A673 (cell line): ENCODE measurements around the gene MRTFA. TPM values are rescaled to one million over a fixed set of nuclear protein-coding genes. Genes with fewer than 3 reads are reported as not detected.

Experiments
- BruUV-seq: library from RNA; stranded (reverse); fragments of 400-500 nt; replicated peaks from 2 replicates; lab custom pipeline; 2021; lab: Mats Ljungman, UMichigan
- CTCF ChIA-PET: fragments of 300-600 bp; sonication (Branson Sonifier 250); formaldehyde crosslinking; loops from one replicate; lab custom pipeline; 2022; ENCODE audit warnings: antibody characterized with exemption; lab: Charles Lee
- POLR2A ChIA-PET: fragments of 300-600 bp; sonication (Branson Sonifier 250); formaldehyde crosslinking; loops from one replicate; lab custom pipeline; 2022; ENCODE audit warnings: antibody characterized with exemption; ENCODE audit not compliant: low non-redundant PET; lab: Charles Lee
- DNase-seq: peaks from one replicate; pipeline ENCODE4 v3.0.0-alpha.2; 2015; ENCODE audit warnings: low spot score
- H3K27ac ChIP-seq: fragments of 200-600 bp; sonication (generic); 2 replicates; pipeline ENCODE4 v1.5.1; 2016; ENCODE audit warnings: mixed run types, low read depth, mild to moderate bottlenecking, mixed read lengths, antibody characterized with exemption, low read length; ENCODE audit not compliant: poor library complexity, severe bottlenecking
- H3K27me3 ChIP-seq: fragments of 200-600 bp; sonication (generic); replicated peaks from 2 replicates; pipeline ENCODE4 v1.6.1; 2017; ENCODE audit warnings: mixed run types, low read depth, mild to moderate bottlenecking, mixed read lengths, antibody characterized with exemption, low read length; ENCODE audit not compliant: insufficient read depth, poor library complexity
- H3K36me3 ChIP-seq: fragments of 200-600 bp; sonication (generic); 2 replicates; pipeline ENCODE4 v1.6.1; 2016; ENCODE audit warnings: mixed run types, mild to moderate bottlenecking, mixed read lengths, antibody characterized with exemption, low read length; ENCODE audit not compliant: insufficient read depth, poor library complexity, severe bottlenecking
- H3K4me1 ChIP-seq: fragments of 200-600 bp; sonication (generic); 2 replicates; pipeline ENCODE4 v1.6.1; 2017; ENCODE audit warnings: mixed run types, mild to moderate bottlenecking, mixed read lengths, antibody characterized with exemption, low read length; ENCODE audit not compliant: insufficient read depth, poor library complexity, severe bottlenecking
- H3K4me3 ChIP-seq: fragments of 200-600 bp; sonication (generic); 2 replicates; pipeline ENCODE4 v1.5.1; 2016; ENCODE audit warnings: low read depth, mixed run types, mild to moderate bottlenecking, mixed read lengths, low read length; ENCODE audit not compliant: poor library complexity, severe bottlenecking
- H3K9me3 ChIP-seq: fragments of 200-600 bp; sonication (generic); 2 replicates; pipeline ENCODE4 v1.6.1; 2016; ENCODE audit warnings: mixed run types, low read depth, mild to moderate bottlenecking, mixed read lengths, antibody characterized with exemption, low read length; ENCODE audit not compliant: poor library complexity, severe bottlenecking
- EZH2 ChIP-seq: fragments of 200-600 bp; sonication (generic); IDR thresholded peaks from 2 replicates; pipeline ENCODE4 v1.6.1; 2017; ENCODE audit warnings: borderline replicate concordance, low read depth, mild to moderate bottlenecking, mixed read lengths, antibody characterized with exemption, low read length; ENCODE audit not compliant: poor library complexity, severe bottlenecking
- intact Hi-C: fragments of 100-400 bp; cut with micrococcal nuclease; formaldehyde crosslinking; loops from one replicate; pipeline ENCODE4 v1.10.0; 2022; ENCODE audit not compliant: unreplicated experiment
- total RNA-seq: library from RNA; stranded (reverse); gene quantifications from 2 replicates; pipeline ENCODE4 v1.2.3, GENCODE V29; 2021
- TF ChIP-seq, protein P1 (sequence below): fragments of 300-800, 200-600 bp; sonication (generic); conservative IDR thresholded peaks from 2 replicates; pipeline ENCODE4 v1.5.1; 2017; ENCODE audit warnings: low read depth, mild to moderate bottlenecking, antibody characterized with exemption, low read length, moderate library complexity, mixed read lengths

MRTFA gene
- total RNA-seq, 1 experiment from 2014 or later: 35.8 TPM

DNA sequence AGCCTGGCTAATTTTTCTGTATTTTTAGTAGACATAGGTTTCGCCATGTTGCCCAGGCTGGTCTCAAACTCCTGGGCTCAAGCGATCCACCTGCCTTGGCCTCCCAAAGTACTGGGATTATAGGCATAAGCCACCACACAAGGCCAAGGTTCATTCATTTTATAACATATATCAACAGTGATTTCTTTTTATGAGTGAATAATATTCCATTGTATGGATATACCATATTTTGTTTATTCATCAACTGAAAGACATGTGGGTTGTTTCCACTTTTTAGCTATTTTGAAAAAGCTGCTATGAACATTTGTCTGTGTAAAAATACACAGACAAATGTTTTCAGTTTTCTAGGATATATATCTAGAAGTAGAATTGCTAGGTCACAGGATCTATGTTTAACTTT, 116.0 kb downstream of the MRTFA start:
- Histone ChIP-seq H3K27me3 (no peaks in the 10 kb centered on the region), H3K9me3 (no peaks in the 10 kb centered on the region), H3K4me1 (no peaks in the 10 kb centered on the region), H3K27ac (no peak overlapping the region), H3K4me3 (no peak overlapping the region), H3K36me3 (no peaks in the 10 kb centered on the region)
- no peak for DNase-seq
- intact Hi-C loops: no loop called here
- TF ChIP-seq, protein P1, sequence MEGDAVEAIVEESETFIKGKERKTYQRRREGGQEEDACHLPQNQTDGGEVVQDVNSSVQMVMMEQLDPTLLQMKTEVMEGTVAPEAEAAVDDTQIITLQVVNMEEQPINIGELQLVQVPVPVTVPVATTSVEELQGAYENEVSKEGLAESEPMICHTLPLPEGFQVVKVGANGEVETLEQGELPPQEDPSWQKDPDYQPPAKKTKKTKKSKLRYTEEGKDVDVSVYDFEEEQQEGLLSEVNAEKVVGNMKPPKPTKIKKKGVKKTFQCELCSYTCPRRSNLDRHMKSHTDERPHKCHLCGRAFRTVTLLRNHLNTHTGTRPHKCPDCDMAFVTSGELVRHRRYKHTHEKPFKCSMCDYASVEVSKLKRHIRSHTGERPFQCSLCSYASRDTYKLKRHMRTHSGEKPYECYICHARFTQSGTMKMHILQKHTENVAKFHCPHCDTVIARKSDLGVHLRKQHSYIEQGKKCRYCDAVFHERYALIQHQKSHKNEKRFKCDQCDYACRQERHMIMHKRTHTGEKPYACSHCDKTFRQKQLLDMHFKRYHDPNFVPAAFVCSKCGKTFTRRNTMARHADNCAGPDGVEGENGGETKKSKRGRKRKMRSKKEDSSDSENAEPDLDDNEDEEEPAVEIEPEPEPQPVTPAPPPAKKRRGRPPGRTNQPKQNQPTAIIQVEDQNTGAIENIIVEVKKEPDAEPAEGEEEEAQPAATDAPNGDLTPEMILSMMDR: no peak
- TF ChIP-seq EZH2: no peak
- BruUV-seq: no TSS peak
- POLR2A ChIA-PET: no interaction called here
- CTCF ChIA-PET: no interaction called here

DNA sequence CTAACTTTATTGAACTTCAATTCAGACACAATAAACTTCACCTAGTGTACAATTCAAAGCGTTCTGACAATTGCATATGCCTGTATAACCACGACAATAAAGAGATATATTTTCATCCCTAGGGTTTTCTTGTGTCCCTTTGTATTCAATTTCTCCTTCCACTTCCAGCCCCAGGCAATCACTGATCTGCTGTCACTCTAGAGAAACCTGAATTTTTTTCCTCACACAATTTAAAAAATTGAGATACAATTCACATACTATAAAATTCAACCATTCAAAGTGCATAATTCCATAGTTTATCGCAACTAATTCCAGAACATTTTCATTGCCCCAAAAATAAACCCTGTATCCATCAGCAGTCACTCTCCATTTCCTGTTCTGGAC, 116.6 kb downstream of the MRTFA start:
- no peak for DNase-seq
- ChIA-PET POLR2A (no interaction called here), CTCF (no interaction called here)
- Histone ChIP-seq H3K27me3 (no peaks in the 10 kb centered on the region), H3K4me1 (no peaks in the 10 kb centered on the region), H3K9me3 (no peaks in the 10 kb centered on the region), H3K36me3 (no peaks in the 10 kb centered on the region), H3K4me3 (no peak overlapping the region), H3K27ac (no peak overlapping the region)
- intact Hi-C loops: no loop called here
- no TSS peak for BruUV-seq
- TF ChIP-seq, protein P1: no peak
- no peak for TF ChIP-seq EZH2

DNA sequence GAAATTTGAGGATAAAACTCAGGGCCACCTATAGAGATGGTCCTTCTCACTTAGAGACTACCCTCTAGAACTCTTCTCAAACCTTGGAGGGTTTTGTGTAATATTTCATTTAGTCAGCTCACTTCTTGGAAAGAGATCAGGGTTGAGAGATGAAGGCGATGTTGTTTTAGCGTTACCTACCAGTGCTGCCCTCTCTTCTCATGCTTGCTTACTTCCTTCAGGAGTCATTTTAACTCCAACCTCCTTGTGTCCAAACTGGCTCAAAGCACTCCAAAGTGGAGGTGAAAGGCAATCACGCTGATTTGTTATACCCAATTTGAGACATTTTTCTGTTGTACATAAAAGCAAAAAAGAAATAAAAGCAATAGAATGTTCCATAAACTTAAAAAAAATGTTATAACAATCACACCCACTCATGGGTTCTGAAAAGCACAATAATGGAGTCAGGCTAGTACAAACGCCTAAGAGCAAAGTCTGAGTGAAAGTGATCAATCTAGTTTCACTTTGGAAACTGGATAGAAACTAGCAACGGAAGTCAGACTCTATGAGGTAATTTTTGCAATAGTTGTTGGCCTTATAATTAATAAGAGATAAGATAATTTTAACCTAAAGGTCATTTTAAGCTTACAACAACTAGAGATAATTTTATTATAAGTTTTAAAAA, 117.1 kb downstream of the MRTFA start:
- intact Hi-C loops: no loop called here

More for the DNA sequence above, 117.1 kb downstream of the MRTFA start:
- no peaks in the 10 kb centered on the region for H3K27me3 ChIP-seq
- H3K27ac ChIP-seq: no peak overlapping the region
- H3K4me3 ChIP-seq: no peak overlapping the region
- no peaks in the 10 kb centered on the region for H3K4me1 ChIP-seq
- no TSS peak for BruUV-seq
- ChIA-PET CTCF (no interaction called here), POLR2A (no interaction called here)
- no peaks in the 10 kb centered on the region for H3K36me3 ChIP-seq
- no peak for DNase-seq
- TF ChIP-seq, protein P1: no peak
- TF ChIP-seq EZH2: no peak
- no peaks in the 10 kb centered on the region for H3K9me3 ChIP-seq
